Right lobe of liver (tissue), 6 donors: ENCODE results near the gene GSG1. TPM values are rescaled to one million over a fixed set of nuclear protein-coding genes. Genes with fewer than 3 reads are reported as not detected.

Source experiments
- ATAC-seq, 4 donors: fragments of 200-7000 bp; cut with Tn5 transposase; one replicate each; pipeline ENCODE4 v1.9.1; 2020; ENCODE audit warnings: mild to moderate bottlenecking in 4 of 4, moderate library complexity in 4 of 4
- DNase-seq, 3 donors: peaks; one replicate each; pipeline ENCODE4 v3.0.0-alpha.2; 2020
- H3K27ac ChIP-seq, 3 donors: fragments of 200-600 bp; one replicate each; pipeline ENCODE4 v1.8.0; 2022
- H3K27me3 ChIP-seq, 2 donors: fragments of 200-600 bp; one replicate each; pipeline ENCODE4 v1.8.0; 2022
- H3K36me3 ChIP-seq, 4 donors: fragments of 200-600 bp; sonication (generic) in 1 of 4; one replicate each; pipeline versions ENCODE4 v1.5.1 to v1.8.0; 2017 to 2022; ENCODE audit warnings: control low read depth in 1 of 4
- H3K4me1 ChIP-seq, 4 donors: fragments of 200-600 bp; sonication (generic) in 1 of 4; one replicate each; pipeline versions ENCODE4 v1.5.1 to v1.8.0; 2017 to 2022; ENCODE audit warnings: control low read depth in 1 of 4
- H3K4me3 ChIP-seq, 3 donors: fragments of 200-600 bp; one replicate each; pipeline ENCODE4 v1.8.0; 2022
- H3K9me3 ChIP-seq, 4 donors: fragments of 200-600 bp; sonication (generic) in 1 of 4; one replicate each; pipeline versions ENCODE4 v1.5.1 to v1.8.0; 2017 to 2022; ENCODE audit warnings: control low read depth in 1 of 4
- CTCF ChIP-seq, 4 donors: fragments of 200-600 bp in 3 of 4; fragments of 450-650 bp in 1 of 4; IDR thresholded peaks; one replicate each; pipeline versions ENCODE4 v1.5.1 to v1.8.0; 2016 to 2022; ENCODE audit warnings: antibody characterized with exemption in 4 of 4, mild to moderate bottlenecking in 2 of 4
- POLR2A ChIP-seq: fragments of 450-650 bp; IDR thresholded peaks from one replicate; pipeline ENCODE4 v1.6.1; 2017; ENCODE audit warnings: antibody characterized with exemption, mild to moderate bottlenecking
- WGBS: methylation state at CpG from one replicate; pipeline ENCODE4 v1.1.6; 2018; ENCODE audit warnings: low coverage, low lambda C conversion rate; ENCODE audit not compliant: insufficient coverage; ENCODE audit errors: missing lambda C conversion rate; 5-methylcytosine and 5-hydroxymethylcytosine counted together
- intact Hi-C, 2 donors: fragments of 100-400 bp; cut with DNase I; formaldehyde crosslinking; loops; one replicate each; pipeline versions ENCODE4 v1.11.2 to v1.14.1; 2022
- total RNA-seq, 6 experiments: library from RNA; depleted of rRNA in 2 of 6; stranded (reverse); fragments of >200 nt in 2 of 6; fragmentation: NEBNext Ultra II Directional in 3 of 6; extraction: Animal tissue kit (Norgen Biotek cat#: 25700) in 3 of 6; gene quantifications; one replicate each; pipeline versions ENCODE4 v1.1.0 to v1.2.4, GENCODE V29; 2016 to 2023
- donor health status: DM: no; HTN: yes; CAD: no.
- donor health status: DM: no; HTN: no; CAD: no.
- donor health status: DM: no; HTN: no; CAD: no.
- donor health status: DM: no; HTN: yes; CAD: no.
- donor health status: DM: no; HTN: yes; CAD: no.

Gene GSG1
- total RNA-seq, 6 experiments from 2014 or later: not detected

GRCh38 chr12:13052421-13052820, 51.0 kb downstream of the GSG1 start:
- Histone ChIP-seq H3K36me3 (peaks cover 0 to 1% (median 0%) of the 10 kb centered on the region in 4 donors), H3K4me1 (peaks cover 0 to 6% (median 0%) of the 10 kb centered on the region in 4 donors), H3K4me3 (no peak overlapping the region), H3K9me3 (no peaks in the 10 kb centered on the region), H3K27me3 (no peaks in the 10 kb centered on the region), H3K27ac (no peak overlapping the region)
- no peak for ATAC-seq
- TF ChIP-seq CTCF (IDR thresholded peaks at IDR 0.05) (no peak), POLR2A (no peak)
- 44% methylated on average over 2 of the region's 2 CpGs for WGBS
- intact Hi-C loops: no loop called here
- no peak for DNase-seq

DNA sequence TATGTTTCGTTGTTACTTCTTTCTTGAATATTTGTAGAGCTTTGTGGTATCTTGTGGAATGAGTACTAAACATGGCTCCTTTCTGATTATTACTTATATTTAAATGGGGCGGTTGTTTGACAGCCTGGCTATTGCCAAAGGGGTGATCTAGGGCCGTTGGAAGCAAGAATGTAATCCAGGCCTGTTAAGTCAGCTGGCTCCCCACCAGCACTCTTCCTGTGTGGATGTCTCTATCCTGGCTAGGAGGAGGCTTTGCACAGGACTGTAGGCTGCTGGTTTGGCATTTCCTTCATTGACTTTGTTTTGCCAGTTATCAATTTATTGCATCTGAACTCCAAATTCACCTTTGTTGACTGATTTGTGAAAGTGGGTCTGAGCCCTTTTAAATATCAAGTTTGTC, 53.7 kb downstream of the GSG1 start:
- Histone ChIP-seq H3K9me3 (no peaks in the 10 kb centered on the region), H3K36me3 (no peaks in the 10 kb centered on the region), H3K27ac (no peak overlapping the region), H3K27me3 (no peaks in the 10 kb centered on the region), H3K4me3 (no peak overlapping the region), H3K4me1 (peaks cover 0 to 12% (median 0%) of the 10 kb centered on the region in 4 donors)
- intact Hi-C loops: no loop called here
- 83% methylated on average over 1 of the region's 3 CpGs for WGBS
- no peak for TF ChIP-seq POLR2A
- TF ChIP-seq CTCF (IDR thresholded peaks at IDR 0.05): no peak
- no peak for DNase-seq
- peak in 3 of 4 donors; percentile 22 to 57 (median 51) for ATAC-seq

- no peak for DNase-seq
- TF ChIP-seq CTCF (IDR thresholded peaks at IDR 0.05): no peak
- TF ChIP-seq POLR2A: no peak
- Histone ChIP-seq H3K27ac (no peak overlapping the region), H3K27me3 (no peaks in the 10 kb centered on the region), H3K4me3 (no peak overlapping the region), H3K36me3 (no peaks in the 10 kb centered on the region), H3K4me1 (peaks cover 0 to 12% (median 0%) of the 10 kb centered on the region in 4 donors), H3K9me3 (no peaks in the 10 kb centered on the region)
- WGBS: 16% methylated on average over 1 of the region's 1 CpG
- intact Hi-C loops: no loop called here
- peak; percentile 40 to 57 (median 46) for ATAC-seq
These were observed 56.5 kb downstream of the GSG1 start for GRCh38 chr12:13046964-13047363.

DNA sequence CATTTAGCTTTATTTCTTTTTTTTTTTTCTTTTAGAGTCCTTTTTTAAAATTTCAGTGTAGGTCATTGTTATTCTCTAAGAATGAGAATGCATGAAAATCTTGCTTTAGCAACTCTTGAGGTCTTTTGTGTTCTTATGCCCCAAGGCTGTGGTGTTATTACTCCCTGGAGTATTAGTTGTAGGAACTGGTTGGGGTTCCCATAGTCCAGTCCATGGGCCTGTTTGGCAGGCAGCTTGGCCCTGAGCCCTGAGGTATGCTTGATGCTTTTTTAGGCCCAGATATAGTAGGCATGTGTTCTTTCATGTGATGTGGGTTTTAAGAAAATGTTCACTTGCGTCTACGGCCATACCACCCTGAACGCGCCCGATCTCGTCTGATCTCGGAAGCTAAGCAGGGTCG, 57.7 kb downstream of the GSG1 start:
- Histone ChIP-seq H3K9me3 (no peaks in the 10 kb centered on the region), H3K27me3 (no peaks in the 10 kb centered on the region), H3K4me1 (peaks cover 0 to 12% (median 0%) of the 10 kb centered on the region in 4 donors), H3K4me3 (no peak overlapping the region), H3K36me3 (no peaks in the 10 kb centered on the region), H3K27ac (no peak overlapping the region)
- no CpG with 5 or more reads among the region's 8 CpGs for WGBS
- TF ChIP-seq CTCF (IDR thresholded peaks at IDR 0.05) (no peak), POLR2A (no peak)
- no peak for DNase-seq
- ATAC-seq: no peak
- intact Hi-C loops: no loop called here

DNA sequence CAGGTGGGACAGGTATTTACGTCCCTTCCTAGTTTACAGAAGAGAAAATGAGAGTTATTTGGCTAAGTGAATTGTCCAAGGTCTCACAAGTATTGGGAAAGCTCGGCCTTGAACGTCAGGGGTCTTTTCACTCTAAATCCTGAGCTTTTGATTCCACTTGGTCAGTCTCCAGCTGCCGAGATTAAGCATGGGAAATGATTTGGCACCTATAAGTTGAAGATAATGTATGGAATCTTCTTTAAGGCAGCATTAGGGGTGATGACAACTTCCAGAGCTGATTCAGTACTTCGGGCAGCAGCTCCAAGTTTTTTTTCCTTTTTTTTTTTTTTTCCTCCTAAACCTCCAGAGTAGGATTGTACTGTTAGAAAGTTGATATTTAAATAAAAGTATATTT, 58.6 kb downstream of the GSG1 start:
- Histone ChIP-seq H3K27ac (no peak overlapping the region), H3K9me3 (no peaks in the 10 kb centered on the region), H3K36me3 (no peaks in the 10 kb centered on the region), H3K27me3 (no peaks in the 10 kb centered on the region), H3K4me1 (peaks cover 0 to 10% (median 0%) of the 10 kb centered on the region in 4 donors), H3K4me3 (peak overlapping the region; percentile 99 to 100 (median 100))
- WGBS: 13% methylated on average over 4 of the region's 5 CpGs
- intact Hi-C loops: no loop called here
- ATAC-seq (no peak), DNase-seq (no peak)
- TF ChIP-seq POLR2A (no peak), CTCF (IDR thresholded peaks at IDR 0.05) (no peak)
